PFSK-1 (cell line): Measurements from ENCODE around the gene MTCH2. TPM values are rescaled to one million over a fixed set of nuclear protein-coding genes. Genes with fewer than 3 reads are reported as not detected.

Experiments
- FOXP2 ChIP-seq: optimal IDR thresholded peaks from 2 replicates; pipeline ENCODE3; 2011; ENCODE audit warnings: borderline replicate concordance, control low read depth, inconsistent platforms; ENCODE audit not compliant: insufficient read depth; ENCODE audit errors: extremely low read length, extremely low read depth
- POLR2AphosphoS5 ChIP-seq: IDR thresholded peaks from 2 replicates; pipeline ENCODE4 v1.6.1; 2012; ENCODE audit warnings: low read depth, mild to moderate bottlenecking, control low read depth, low read length, moderate library complexity
- SIN3A ChIP-seq: IDR thresholded peaks from 2 replicates; pipeline ENCODE4 v1.6.1; 2012; ENCODE audit warnings: mild to moderate bottlenecking, low read length, moderate library complexity, borderline replicate concordance; ENCODE audit not compliant: insufficient read depth
- TAF1 ChIP-seq: IDR thresholded peaks from 2 replicates; pipeline ENCODE4 v1.6.1; 2012; ENCODE audit warnings: low read length, control low read depth, borderline replicate concordance; ENCODE audit not compliant: insufficient read depth
- polyA plus RNA-seq: library from polyadenylated mRNA; unstranded; fragments of >200 nt; gene quantifications from one replicate; pipeline ENCODE4 v1.2.1, GENCODE V29; 2012; ENCODE audit warnings: low read depth, missing spikeins; ENCODE audit not compliant: insufficient read length
- TF ChIP-seq, protein P1 (sequence below), 2 experiments: IDR thresholded peaks; 2 replicates each; pipeline versions ENCODE4 v1.6.1 to v1.8.0; 2011 to 2012; ENCODE audit warnings: low read depth in 2 of 2, low read length in 2 of 2, control low read depth in 1 of 2, inconsistent platforms in 1 of 2, mild to moderate bottlenecking in 1 of 2, moderate library complexity in 1 of 2; ENCODE audit not compliant: insufficient read depth in 1 of 2

MTCH2 gene
- polyA plus RNA-seq: 145 TPM

DNA sequence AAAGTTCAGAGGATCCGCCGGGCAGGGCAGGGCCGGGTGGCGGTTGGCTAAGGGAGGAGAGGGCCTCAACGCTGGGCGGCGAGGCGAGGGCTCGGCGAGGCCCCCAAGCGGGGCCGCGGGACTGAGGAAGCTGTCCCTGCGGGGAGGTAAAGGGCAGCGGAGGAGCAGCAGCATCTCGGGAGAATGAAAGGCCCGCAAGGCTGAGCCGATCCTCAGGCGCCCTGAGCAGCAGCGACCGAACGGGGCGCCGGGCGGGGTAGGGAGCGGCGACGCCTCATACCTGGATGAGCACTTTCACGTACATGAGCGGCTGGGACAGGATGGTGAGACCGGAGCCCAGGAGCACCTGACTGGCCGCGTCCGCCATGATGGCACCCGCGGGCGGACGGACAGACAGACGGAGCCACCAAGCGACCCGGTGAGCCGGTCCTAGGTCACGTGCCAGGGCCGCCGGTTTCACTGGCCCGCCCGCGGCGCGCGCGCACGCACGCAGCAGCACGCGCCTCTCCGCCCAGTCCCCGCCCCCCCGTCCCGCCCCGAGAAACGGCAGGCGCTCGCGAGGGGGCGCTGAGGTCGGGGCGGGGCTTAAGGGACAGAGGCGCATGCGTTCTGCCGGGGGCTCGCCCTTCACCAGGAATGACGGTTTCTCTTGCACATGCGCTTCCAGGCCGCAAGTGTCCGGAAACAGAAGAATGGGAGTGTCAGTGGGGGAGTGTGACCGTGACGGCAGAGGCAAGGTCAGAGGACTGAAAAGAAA, at the start of gene MTCH2:
TSS of gene MTCH2 (minus strand) at position 461 of the 757 bp plus-strand sequence. CDS start at position 367, 94 bp downstream.
- TF ChIP-seq SIN3A: no peak
- TF ChIP-seq, protein P1, sequence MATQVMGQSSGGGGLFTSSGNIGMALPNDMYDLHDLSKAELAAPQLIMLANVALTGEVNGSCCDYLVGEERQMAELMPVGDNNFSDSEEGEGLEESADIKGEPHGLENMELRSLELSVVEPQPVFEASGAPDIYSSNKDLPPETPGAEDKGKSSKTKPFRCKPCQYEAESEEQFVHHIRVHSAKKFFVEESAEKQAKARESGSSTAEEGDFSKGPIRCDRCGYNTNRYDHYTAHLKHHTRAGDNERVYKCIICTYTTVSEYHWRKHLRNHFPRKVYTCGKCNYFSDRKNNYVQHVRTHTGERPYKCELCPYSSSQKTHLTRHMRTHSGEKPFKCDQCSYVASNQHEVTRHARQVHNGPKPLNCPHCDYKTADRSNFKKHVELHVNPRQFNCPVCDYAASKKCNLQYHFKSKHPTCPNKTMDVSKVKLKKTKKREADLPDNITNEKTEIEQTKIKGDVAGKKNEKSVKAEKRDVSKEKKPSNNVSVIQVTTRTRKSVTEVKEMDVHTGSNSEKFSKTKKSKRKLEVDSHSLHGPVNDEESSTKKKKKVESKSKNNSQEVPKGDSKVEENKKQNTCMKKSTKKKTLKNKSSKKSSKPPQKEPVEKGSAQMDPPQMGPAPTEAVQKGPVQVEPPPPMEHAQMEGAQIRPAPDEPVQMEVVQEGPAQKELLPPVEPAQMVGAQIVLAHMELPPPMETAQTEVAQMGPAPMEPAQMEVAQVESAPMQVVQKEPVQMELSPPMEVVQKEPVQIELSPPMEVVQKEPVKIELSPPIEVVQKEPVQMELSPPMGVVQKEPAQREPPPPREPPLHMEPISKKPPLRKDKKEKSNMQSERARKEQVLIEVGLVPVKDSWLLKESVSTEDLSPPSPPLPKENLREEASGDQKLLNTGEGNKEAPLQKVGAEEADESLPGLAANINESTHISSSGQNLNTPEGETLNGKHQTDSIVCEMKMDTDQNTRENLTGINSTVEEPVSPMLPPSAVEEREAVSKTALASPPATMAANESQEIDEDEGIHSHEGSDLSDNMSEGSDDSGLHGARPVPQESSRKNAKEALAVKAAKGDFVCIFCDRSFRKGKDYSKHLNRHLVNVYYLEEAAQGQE (IDR thresholded peaks at IDR 0.05; ENCODE audit: insufficient read depth in 1 of 2, low read depth in 2 of 2, low read length in 2 of 2): 0 out of 4 replicates have a peak, but pooled peaks of 1 of the 2 experiments have one; percentile 27
- TF ChIP-seq TAF1: peak; percentile 94
- peak; percentile 82 for TF ChIP-seq POLR2AphosphoS5
- TF ChIP-seq FOXP2: peak; percentile 83

DNA sequence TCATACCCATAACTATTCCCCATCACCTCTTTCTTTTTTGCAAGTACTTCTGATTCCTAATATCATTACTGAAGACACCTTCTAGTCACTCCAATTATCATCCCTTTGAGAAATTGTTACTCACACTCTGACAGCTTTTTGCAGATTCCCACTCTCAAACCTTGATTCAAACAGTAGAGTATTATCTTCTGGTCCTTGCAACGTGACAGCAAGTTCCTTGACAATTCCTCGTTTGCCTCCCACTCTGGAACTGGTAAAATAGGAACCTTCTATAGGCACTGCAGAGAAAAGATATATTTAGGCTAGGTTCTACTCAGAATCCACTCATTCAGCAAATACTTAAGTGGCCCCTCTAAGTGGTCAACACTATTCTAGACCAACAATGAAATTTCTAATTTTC, 49.6 kb upstream of the MTCH2 start:
- TF ChIP-seq FOXP2: no peak
- no peak for TF ChIP-seq POLR2AphosphoS5
- no peak for TF ChIP-seq TAF1
- TF ChIP-seq SIN3A: no peak
- TF ChIP-seq, protein P1 (IDR thresholded peaks at IDR 0.05; ENCODE audit: insufficient read depth in 1 of 2, low read depth in 2 of 2, low read length in 2 of 2): no peak

DNA sequence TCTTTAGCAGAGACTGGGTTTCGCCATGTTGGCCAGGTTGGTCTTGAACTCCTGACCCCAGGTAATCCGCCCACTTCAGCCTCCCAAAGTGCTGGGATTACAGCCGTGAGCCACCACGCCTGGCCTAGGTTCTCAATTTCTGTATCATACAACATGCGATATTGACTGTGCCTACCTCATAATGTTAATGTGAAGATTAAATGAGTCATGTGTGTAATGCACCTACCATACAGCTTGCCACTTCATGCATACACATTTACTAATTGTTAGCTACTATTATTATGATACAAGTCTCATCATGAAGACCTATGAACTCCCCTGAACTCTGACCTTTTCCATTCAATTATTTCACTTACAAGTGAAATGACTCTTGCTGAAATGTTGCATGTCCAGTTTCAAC, 47.1 kb upstream of the MTCH2 start:
- TF ChIP-seq FOXP2: no peak
- no peak for TF ChIP-seq SIN3A
- TF ChIP-seq, protein P1 (IDR thresholded peaks at IDR 0.05; ENCODE audit: insufficient read depth in 1 of 2, low read depth in 2 of 2, low read length in 2 of 2): no peak
- TF ChIP-seq TAF1: no peak
- TF ChIP-seq POLR2AphosphoS5: no peak

DNA sequence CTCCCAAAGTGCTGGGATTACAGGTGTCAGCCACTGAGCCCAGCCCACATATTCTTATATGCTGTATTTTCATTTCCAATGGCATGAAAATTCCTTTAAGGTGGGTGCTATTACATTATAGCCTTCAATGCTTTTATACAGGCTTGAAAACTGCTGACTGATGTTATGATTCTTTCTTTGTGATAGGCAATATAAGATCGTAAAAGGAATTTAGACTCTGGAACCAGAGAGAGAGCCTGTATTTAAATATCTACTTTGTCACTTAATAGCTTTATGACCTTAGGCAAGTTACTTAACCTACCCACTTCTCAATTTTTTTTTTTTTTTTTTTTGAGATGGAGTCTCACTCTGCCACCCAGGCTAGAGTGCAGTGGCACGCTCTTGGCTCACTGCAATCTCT, 46.6 kb upstream of the MTCH2 start:
- TF ChIP-seq FOXP2 (no peak), POLR2AphosphoS5 (no peak), TAF1 (no peak), SIN3A (no peak)
- TF ChIP-seq, protein P1 (IDR thresholded peaks at IDR 0.05; ENCODE audit: insufficient read depth in 1 of 2, low read depth in 2 of 2, low read length in 2 of 2): no peak
